ENCODE data around the gene NFYC.

DNA sequence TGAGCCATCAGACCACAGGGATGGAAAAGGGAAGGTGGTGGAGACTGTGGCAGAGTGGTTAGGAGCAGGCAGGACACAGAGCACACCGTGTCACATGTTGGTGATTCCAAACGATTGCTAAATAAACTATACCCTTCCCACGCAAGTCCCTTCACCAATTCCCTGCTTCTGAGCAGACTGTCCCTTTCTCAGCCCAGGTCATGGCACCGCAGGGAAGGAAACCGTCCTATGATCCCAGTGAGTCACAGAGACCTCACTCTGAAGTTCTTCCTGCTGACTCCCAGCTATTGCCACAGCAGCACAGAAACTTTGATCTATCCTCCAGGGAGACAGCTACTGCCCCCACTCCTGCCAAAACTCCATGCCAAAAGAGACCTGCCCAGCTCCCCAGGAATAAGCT is 45.2 kb upstream of the NFYC start:
- TF ChIP-seq, protein P1, sequence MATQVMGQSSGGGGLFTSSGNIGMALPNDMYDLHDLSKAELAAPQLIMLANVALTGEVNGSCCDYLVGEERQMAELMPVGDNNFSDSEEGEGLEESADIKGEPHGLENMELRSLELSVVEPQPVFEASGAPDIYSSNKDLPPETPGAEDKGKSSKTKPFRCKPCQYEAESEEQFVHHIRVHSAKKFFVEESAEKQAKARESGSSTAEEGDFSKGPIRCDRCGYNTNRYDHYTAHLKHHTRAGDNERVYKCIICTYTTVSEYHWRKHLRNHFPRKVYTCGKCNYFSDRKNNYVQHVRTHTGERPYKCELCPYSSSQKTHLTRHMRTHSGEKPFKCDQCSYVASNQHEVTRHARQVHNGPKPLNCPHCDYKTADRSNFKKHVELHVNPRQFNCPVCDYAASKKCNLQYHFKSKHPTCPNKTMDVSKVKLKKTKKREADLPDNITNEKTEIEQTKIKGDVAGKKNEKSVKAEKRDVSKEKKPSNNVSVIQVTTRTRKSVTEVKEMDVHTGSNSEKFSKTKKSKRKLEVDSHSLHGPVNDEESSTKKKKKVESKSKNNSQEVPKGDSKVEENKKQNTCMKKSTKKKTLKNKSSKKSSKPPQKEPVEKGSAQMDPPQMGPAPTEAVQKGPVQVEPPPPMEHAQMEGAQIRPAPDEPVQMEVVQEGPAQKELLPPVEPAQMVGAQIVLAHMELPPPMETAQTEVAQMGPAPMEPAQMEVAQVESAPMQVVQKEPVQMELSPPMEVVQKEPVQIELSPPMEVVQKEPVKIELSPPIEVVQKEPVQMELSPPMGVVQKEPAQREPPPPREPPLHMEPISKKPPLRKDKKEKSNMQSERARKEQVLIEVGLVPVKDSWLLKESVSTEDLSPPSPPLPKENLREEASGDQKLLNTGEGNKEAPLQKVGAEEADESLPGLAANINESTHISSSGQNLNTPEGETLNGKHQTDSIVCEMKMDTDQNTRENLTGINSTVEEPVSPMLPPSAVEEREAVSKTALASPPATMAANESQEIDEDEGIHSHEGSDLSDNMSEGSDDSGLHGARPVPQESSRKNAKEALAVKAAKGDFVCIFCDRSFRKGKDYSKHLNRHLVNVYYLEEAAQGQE (IDR thresholded peaks at IDR 0.05; ENCODE audit: insufficient read depth in 1 of 2, low read depth in 2 of 2, low read length in 2 of 2): no peak
- TF ChIP-seq POLR2AphosphoS5 (IDR thresholded peaks at IDR 0.05; ENCODE audit: low read depth, low read length): no peak
- no peak for TF ChIP-seq SIN3A (IDR thresholded peaks at IDR 0.05; ENCODE audit: borderline replicate concordance, insufficient read depth, low read length)
- TF ChIP-seq TAF1 (IDR thresholded peaks at IDR 0.05; ENCODE audit: borderline replicate concordance, insufficient read depth, low read length): no peak

Measured in PFSK-1 (cell line).